SK-MEL-5 (cell line): ENCODE data around the gene CHERP. TPM values are rescaled to one million over a fixed set of nuclear protein-coding genes. Genes with fewer than 3 reads are reported as not detected.
A peak's percentile ranks its signal among the peaks of the same experiment; 100 is the strongest.
"Not testable (repeated sequence)": the region's sequence is repeated elsewhere in the genome, so short reads cannot be mapped to it uniquely, and the experiment has no call there.

Experiments used
- DNase-seq: peaks from one replicate; pipeline ENCODE4 v3.0.0-alpha.2; 2016; ENCODE audit warnings: low read depth, low spot score
- in situ Hi-C: cut with HindIII; loops from 2 replicates; pipeline ENCODE4 v1.10.0; 2016; ENCODE audit warnings: low sequenced_read_pairs, high pct_unique_total_duplicates, low pct_unique_long_range_greater_than_20kb
- total RNA-seq: library from RNA; depleted of rRNA; stranded (reverse); fragments of >200 nt; shearing (Covaris generic); gene quantifications from 2 replicates; pipeline ENCODE4 v1.2.3, GENCODE V29; 2014

The CHERP gene
- total RNA-seq, 1 experiment from 2014 or later = 2.0 TPM

- DNase-seq, in situ Hi-C loops: not testable (repeated sequence)
Measured at GRCh38 chr19:16512611-16513010, 29.6 kb downstream of the CHERP start.

- in situ Hi-C loops = no loop called here
- peak; percentile 90 for DNase-seq
Measured at GRCh38 chr19:16509141-16510061, 32.8 kb downstream of the CHERP start.

GRCh38 chr19:16508546-16508945 is 33.7 kb downstream of the CHERP start:
- in situ Hi-C loops = no loop called here

GRCh38 chr19:16506961-16507360 is 35.3 kb downstream of the CHERP start:
- in situ Hi-C loops = no loop called here
- no peak for DNase-seq

More at GRCh38 chr19:16508546-16508945, 33.7 kb downstream of the CHERP start:
- DNase-seq = no peak

GRCh38 chr19:16506161-16506560 is 36.1 kb downstream of the CHERP start:
- in situ Hi-C loops, DNase-seq: not testable (repeated sequence)

GRCh38 chr19:16504271-16504670 is 38.0 kb downstream of the CHERP start:
- in situ Hi-C loops = no loop called here
- DNase-seq = no peak

GRCh38 chr19:16497837-16498236 is 44.4 kb downstream of the CHERP start:
- no peak for DNase-seq
- in situ Hi-C loops = no loop called here

GRCh38 chr19:16497042-16497441 is 45.2 kb downstream of the CHERP start:
- in situ Hi-C loops = no loop called here
- DNase-seq = no peak

GRCh38 chr19:16496613-16496983 is 45.6 kb downstream of the CHERP start:
- DNase-seq = peak; percentile 9
- in situ Hi-C loops = no loop called here

- peak; percentile 97 for DNase-seq
- in situ Hi-C loops = no loop called here
Measured at GRCh38 chr19:16495982-16496612, 46.1 kb downstream of the CHERP start, which contains the start of the genes C19orf44 and CALR3. TSS of gene C19orf44 (plus strand) at chr19:16496394. CDS start at chr19:16500793, 4,399 bp downstream. TSS of gene CALR3 (minus strand) at chr19:16496167. CDS start at chr19:16496129, 38 bp downstream.

GRCh38 chr19:16486476-16486875 is 55.8 kb downstream of the CHERP start:
- in situ Hi-C loops = not testable (repeated sequence)
- peak; percentile 34 for DNase-seq

- in situ Hi-C loops = no loop called here
- no peak for DNase-seq
Measured at GRCh38 chr19:16482745-16483144, 59.5 kb downstream of the CHERP start.

GRCh38 chr19:16477311-16477710 is 64.9 kb downstream of the CHERP start:
- in situ Hi-C loops = no loop called here

GRCh38 chr19:16476401-16476800 is 65.8 kb downstream of the CHERP start:
- in situ Hi-C loops = no loop called here
- DNase-seq = no peak

More at GRCh38 chr19:16477311-16477710, 64.9 kb downstream of the CHERP start:
- no peak for DNase-seq

GRCh38 chr19:16473875-16474392 is 68.3 kb downstream of the CHERP start:
- DNase-seq = no peak
- in situ Hi-C loops = no loop called here

GRCh38 chr19:16472992-16473391 is 69.2 kb downstream of the CHERP start:
- DNase-seq = no peak
- in situ Hi-C loops = no loop called here

- DNase-seq, in situ Hi-C loops: not testable (repeated sequence)
Measured at GRCh38 chr19:16472559-16472899, 69.7 kb downstream of the CHERP start.
